HG03439 (cell line): ENCODE results near the gene SPATA31D3.
"Not testable (repeated sequence)": the region's sequence is repeated elsewhere in the genome, so short reads cannot be mapped to it uniquely, and the experiment has no call there.

Experiments used
- ATAC-seq: cut with Tn5 transposase; IDR thresholded peaks from one replicate; pipeline ENCODE4 v1.9.1; 2021; ENCODE audit warnings: mild to moderate bottlenecking, moderate library complexity; ENCODE audit not compliant: unreplicated experiment

SPATA31D3 gene

GRCh38 chr9:81943393-81943792 is at the start of gene SPATA31D3:
TSS of gene SPATA31D3 (plus strand) at chr9:81943500. CDS start at chr9:81943586, 86 bp downstream.
- ATAC-seq = not testable (repeated sequence)

DNA sequence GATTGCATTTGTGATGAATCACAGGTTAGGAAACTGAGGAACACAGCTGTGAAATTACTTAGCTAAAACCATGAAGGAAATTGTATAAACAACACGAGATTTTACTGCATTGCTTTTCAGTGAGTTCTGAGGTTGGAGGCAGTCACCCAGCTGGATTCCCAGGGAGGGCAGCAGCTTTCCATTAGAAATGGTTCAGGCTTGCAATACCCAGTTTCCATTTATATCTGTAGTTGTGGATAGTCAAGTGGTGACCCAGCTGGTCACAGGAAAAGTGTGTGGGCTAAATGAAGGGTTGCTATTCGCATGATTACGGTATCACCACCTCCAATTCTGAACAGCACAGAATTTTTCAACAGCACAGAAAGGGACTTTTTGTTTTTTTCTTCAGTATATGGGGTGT is 49.4 kb upstream of the SPATA31D3 start:
- no peak for ATAC-seq

DNA sequence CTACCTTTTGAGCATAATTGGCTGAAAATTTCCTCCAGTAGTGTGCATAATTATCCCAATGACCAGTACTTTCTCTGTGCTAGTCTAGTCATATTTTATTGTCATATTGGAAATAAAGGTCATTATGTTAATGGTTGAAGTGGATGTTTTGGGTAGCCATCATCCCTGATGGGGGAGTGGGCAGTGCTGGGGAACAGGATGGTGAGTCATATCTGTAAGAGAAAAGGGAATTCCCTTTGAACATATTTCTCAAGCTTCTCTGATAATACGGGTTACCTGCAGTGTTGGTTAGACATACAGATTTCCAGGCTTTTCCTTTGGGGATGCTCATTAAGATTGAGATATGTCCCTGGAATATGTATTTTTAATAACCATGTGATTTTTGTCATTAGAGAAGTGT is 48.4 kb upstream of the SPATA31D3 start:
- no peak for ATAC-seq

DNA sequence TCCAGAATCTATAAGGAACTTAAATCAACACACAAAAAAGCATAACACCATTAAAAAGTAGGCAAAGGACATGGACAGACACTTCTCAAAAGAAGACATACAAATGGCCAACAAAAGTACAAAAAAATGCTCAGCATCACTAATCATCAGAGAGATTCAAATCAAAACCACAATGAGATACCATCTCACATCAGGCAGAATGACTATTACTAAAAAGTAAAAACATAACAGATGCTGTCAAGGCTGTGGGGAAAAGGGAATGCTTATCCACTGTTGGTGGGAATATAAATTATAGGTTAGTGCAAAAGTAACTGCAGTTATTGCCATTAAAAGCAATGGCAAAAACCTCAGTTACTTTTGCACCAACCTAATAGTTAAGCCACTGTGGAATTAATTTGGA is 47.2 kb upstream of the SPATA31D3 start:
- no peak for ATAC-seq

DNA sequence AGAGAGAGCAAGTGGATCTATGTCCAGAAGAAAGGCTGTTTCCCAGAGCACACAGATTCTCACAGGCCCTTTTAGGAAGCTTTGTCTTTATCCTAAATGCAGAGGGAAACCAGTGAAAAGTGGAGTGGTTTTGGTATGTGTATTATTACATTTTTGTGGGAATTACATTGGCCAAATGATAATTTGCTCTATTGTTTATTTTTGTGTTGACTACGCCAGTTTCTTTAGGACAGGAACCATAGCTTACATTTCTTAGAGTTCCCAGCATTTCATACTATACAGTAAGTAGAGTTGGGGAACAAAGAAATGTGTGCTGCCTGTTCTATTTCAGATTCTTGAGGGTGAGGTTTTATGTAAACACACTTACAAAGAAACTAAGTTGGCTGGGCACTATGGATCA is 44.4 kb upstream of the SPATA31D3 start:
- ATAC-seq = no peak

- ATAC-seq = no peak
These were observed 41.1 kb upstream of the SPATA31D3 start for GRCh38 chr9:81902196-81902595.

DNA sequence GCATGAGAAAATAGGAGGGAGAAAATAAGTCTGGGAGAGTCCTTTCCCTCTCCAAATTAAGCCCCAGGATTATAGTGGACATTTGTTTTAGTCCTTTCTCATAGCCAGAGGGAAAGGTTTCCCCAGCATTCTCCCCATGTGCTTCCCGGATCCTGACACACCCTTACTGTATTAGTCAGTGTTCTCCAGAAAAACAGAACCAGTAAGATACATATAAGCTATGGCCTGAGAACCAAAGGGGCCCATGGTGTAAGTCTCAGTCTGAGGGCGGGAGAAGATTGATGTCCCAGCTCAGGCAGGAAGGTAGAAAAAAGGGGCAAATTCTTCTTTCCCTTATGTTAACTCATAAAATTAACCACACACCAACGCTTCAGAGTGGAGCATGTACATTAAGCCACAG is 40.7 kb upstream of the SPATA31D3 start:
- no peak for ATAC-seq

GRCh38 chr9:81906671-81907070 is 36.6 kb upstream of the SPATA31D3 start:
- no peak for ATAC-seq

GRCh38 chr9:81912135-81912534 is 31.2 kb upstream of the SPATA31D3 start:
- ATAC-seq = no peak

DNA sequence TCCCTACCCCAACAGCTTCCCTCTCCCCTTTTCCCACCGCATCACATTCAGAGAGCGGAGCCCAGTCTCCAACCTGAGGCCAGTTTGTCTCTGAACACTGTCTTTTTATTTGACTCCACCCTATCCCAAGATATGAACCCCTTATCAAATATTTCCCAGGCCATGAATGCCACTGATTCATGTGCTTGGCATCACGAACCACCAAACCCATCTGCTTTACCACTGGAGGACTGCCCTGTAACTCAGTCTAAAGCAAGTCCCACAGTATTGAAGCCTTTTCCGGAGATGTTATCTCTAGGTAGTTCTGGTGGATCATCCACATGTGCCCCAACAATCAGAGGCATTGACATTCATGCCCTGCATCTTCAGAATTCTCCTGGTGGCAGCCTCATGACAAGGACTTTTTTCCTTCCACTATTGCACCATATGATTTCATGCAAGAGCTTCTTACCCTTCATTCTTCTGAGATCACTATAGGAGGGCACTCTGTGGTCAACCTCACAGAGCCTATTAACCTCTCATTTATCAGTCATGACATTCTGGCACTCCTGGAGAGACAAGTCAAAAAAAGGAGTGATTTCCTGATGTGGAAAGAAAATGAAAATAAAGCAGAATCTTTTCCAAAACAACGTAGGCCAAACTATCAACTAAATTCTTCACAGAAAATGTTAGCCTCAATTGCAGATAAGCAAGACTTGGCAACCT is 27.3 kb upstream of the SPATA31D3 start:
- ATAC-seq = no peak

- not testable (repeated sequence) for ATAC-seq
These were observed 24.8 kb upstream of the SPATA31D3 start for GRCh38 chr9:81918507-81918906.

DNA sequence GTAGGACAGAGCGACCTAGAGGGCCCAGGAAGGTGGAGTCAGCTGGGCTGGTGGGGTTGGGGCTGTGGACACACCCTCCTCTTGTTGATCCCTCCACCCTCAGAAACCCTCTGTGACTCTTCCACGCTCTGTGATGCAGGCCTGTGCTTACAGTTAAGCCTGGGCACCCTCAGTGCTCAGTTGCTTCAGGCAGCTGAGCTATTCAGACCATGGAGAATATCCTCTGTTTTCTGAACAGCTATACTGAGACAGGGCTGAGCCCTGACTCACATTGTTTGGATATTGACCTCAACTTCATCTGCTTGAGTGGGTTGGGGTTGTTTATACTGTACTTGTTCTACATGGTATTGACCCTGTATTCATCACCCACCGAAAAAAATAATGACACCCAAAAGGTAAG is 15.0 kb upstream of the SPATA31D3 start, which contains the start of gene SPATA31D4:
Gene SPATA31D4, plus strand, starts transcription at position 124 of the 400 bp plus-strand sequence. Its CDS starts 86 bp downstream, at position 210.
- not testable (repeated sequence) for ATAC-seq

- ATAC-seq = not testable (repeated sequence)
These were observed 13.2 kb upstream of the SPATA31D3 start for GRCh38 chr9:81930147-81930546.

GRCh38 chr9:81933547-81933946 is 9.8 kb upstream of the SPATA31D3 start:
- ATAC-seq = not testable (repeated sequence)

GRCh38 chr9:81948650-81949049 is 5.3 kb downstream of the SPATA31D3 start:
- not testable (repeated sequence) for ATAC-seq

- no peak for ATAC-seq
These were observed 9.8 kb downstream of the SPATA31D3 start for GRCh38 chr9:81953096-81953495.

GRCh38 chr9:81955625-81956024 is 12.3 kb downstream of the SPATA31D3 start:
- ATAC-seq = no peak

- no peak for ATAC-seq
These were observed 21.2 kb downstream of the SPATA31D3 start for GRCh38 chr9:81964218-81965171.

DNA sequence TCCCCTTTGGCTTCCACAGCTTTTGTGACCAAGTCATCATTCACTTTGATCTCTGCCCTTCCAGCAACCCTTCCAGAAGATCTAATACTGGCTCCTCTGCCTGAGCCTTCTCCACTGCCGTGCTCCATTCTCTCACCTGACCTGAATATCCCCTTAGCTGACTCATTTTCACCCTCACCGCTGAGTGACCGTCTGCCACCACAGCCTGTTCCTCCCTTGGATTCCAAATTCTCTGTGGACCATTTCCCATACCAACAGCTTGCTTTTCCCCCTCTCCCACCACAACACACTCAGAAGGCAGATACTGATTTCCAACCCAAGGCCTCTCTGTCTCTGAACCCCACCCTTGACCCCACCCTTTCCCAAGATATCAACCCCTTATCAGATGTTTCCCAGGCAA is 24.7 kb downstream of the SPATA31D3 start:
- ATAC-seq = no peak

GRCh38 chr9:81969971-81970370 is 26.7 kb downstream of the SPATA31D3 start:
- ATAC-seq = no peak

DNA sequence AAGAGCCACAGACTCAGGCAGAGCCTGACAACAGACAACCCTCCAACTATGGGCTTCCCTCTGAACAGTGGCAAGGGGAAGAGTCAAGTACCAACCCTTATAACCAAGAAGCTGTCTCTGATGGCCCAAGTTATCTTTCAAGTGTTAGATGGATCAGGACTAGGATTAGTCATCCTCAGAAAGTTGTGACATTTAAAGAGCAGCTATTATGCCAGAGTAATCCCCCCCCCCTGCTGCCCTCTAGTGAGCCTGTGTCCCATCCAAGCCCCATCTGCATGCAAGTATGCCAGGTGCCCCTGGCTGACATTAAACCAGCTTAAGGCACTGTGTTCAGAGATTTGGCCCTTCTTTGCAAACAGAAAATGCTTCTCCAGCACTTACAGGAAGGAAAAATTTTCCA is 28.4 kb downstream of the SPATA31D3 start:
- no peak for ATAC-seq

DNA sequence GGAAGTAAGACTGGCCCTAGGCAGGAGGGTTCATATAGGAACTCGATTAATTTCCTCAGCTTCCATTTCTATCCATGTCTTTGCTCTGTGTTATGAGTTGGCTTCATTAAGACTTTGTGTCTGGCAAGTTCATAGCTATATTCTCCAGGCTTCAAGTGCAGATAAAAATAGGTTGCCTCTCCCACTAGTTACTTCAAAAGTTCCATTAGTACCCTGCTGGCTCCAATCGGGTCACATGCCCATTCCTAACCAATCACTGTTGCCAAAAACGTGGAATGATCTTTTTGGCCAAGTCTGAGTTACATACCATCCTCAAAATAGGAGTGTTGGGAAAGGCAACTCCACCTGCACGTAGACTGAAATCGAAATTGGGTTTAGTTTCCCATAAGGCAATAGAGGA is 31.5 kb downstream of the SPATA31D3 start:
- no peak for ATAC-seq
